Iris pigment epithelial cell (primary cell): ENCODE data around the gene DUSP18.
"Not testable (repeated sequence)": the region's sequence is repeated elsewhere in the genome, so short reads cannot be mapped to it uniquely, and the experiment has no call there.

ENCODE experiments used
- DNase-seq: peaks from one replicate; pipeline ENCODE4 v3.0.0-alpha.2; 2011; ENCODE audit warnings: low read depth

DUSP18 gene

GRCh38 chr22:30679895-30680690 is 12.4 kb upstream of the DUSP18 start:
- not testable (repeated sequence) for DNase-seq

GRCh38 chr22:30676565-30676964 is 8.9 kb upstream of the DUSP18 start:
- DNase-seq, result not testable (repeated sequence)

GRCh38 chr22:30675436-30675835 is 7.8 kb upstream of the DUSP18 start:
- DNase-seq, result no peak

GRCh38 chr22:30674482-30674881 is 6.8 kb upstream of the DUSP18 start:
- DNase-seq, result no peak

- DNase-seq, result no peak
Observed at GRCh38 chr22:30673136-30673535, 5.5 kb upstream of the DUSP18 start.

- no peak for DNase-seq
Observed at GRCh38 chr22:30671071-30671470, 3.4 kb upstream of the DUSP18 start.

GRCh38 chr22:30668386-30668710 is 673 bp upstream of the DUSP18 start:
- DNase-seq, result no peak

GRCh38 chr22:30667107-30667493 is 575 bp downstream of the DUSP18 start:
- peak; percentile 6 for DNase-seq

GRCh38 chr22:30665786-30666185 is 1.9 kb downstream of the DUSP18 start:
- DNase-seq, result no peak

GRCh38 chr22:30665266-30665665 is 2.4 kb downstream of the DUSP18 start:
- DNase-seq, result no peak

GRCh38 chr22:30664798-30665197 is 2.9 kb downstream of the DUSP18 start:
- no peak for DNase-seq

- no peak for DNase-seq
Observed at GRCh38 chr22:30662040-30662439, 5.6 kb downstream of the DUSP18 start.

- DNase-seq, result no peak
Observed at GRCh38 chr22:30655532-30655931, 12.1 kb downstream of the DUSP18 start.

- no peak for DNase-seq
Observed at GRCh38 chr22:30654361-30654760, 13.3 kb downstream of the DUSP18 start.

GRCh38 chr22:30652852-30653251 is 14.8 kb downstream of the DUSP18 start:
- DNase-seq, result no peak

- DNase-seq, result no peak
Observed at GRCh38 chr22:30650508-30651116, 17.1 kb downstream of the DUSP18 start.

GRCh38 chr22:30649430-30650007 is 18.2 kb downstream of the DUSP18 start:
- peak; percentile 77 for DNase-seq

GRCh38 chr22:30648825-30649224 is 18.9 kb downstream of the DUSP18 start:
- DNase-seq, result no peak

- DNase-seq, result no peak
Observed at GRCh38 chr22:30647536-30647935, 20.1 kb downstream of the DUSP18 start.

- no peak for DNase-seq
Observed at GRCh38 chr22:30646518-30647160, 21.0 kb downstream of the DUSP18 start.

GRCh38 chr22:30643055-30643875 is 24.4 kb downstream of the DUSP18 start:
- no peak for DNase-seq

- no peak for DNase-seq
Observed at GRCh38 chr22:30640839-30641430, 26.7 kb downstream of the DUSP18 start.
